Measurements from ENCODE around the gene FZD10.

DNA sequence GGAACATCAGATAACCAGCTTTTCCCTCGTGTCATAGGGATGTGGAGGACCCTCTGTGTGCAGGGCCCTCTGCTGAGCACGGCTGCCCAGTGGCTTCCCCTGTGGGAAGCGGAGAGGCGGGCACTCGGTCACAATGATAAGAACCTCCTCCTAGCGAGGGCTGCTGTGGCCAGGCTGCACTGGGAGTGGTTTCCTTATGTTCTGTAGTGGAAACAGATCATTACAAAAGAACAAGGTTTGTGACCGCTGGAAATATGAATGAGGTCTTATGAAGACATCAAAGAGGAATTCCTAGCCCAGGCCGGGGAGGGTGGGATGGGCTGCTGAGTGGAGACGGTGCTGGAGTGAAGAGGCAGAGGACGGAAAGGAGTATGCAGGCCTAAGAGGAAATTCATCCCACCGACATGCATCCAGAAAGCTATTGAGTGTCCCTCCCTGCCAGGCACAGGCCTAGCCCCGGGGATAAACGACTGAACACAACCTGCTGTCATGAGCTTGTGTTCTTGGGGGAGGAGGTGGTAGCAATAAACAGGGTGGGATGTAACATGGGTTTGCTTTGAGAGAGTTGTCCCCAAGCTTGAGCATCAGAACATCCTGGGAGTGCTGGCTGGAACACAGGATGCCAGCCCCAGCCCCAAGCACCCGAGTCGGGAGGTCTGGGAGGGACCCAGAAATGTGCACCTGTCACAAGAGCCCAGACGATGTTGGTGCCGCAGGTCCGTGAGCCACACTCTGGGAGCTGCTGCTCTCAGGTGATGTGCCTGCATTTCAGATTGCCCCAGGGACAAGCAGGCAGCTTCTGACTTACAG, 37.5 kb downstream of the FZD10 start:
- TF ChIP-seq, protein P1, sequence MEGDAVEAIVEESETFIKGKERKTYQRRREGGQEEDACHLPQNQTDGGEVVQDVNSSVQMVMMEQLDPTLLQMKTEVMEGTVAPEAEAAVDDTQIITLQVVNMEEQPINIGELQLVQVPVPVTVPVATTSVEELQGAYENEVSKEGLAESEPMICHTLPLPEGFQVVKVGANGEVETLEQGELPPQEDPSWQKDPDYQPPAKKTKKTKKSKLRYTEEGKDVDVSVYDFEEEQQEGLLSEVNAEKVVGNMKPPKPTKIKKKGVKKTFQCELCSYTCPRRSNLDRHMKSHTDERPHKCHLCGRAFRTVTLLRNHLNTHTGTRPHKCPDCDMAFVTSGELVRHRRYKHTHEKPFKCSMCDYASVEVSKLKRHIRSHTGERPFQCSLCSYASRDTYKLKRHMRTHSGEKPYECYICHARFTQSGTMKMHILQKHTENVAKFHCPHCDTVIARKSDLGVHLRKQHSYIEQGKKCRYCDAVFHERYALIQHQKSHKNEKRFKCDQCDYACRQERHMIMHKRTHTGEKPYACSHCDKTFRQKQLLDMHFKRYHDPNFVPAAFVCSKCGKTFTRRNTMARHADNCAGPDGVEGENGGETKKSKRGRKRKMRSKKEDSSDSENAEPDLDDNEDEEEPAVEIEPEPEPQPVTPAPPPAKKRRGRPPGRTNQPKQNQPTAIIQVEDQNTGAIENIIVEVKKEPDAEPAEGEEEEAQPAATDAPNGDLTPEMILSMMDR (IDR thresholded peaks at IDR 0.05; ENCODE audit: insufficient read depth, low read length): no peak
- TF ChIP-seq POLR2AphosphoS5 (IDR thresholded peaks at IDR 0.05; ENCODE audit: low read depth) (no peak), SPI1 (IDR thresholded peaks at IDR 0.05; ENCODE audit: borderline replicate concordance, low read depth) (no peak)
- TF ChIP-seq, protein P2, sequence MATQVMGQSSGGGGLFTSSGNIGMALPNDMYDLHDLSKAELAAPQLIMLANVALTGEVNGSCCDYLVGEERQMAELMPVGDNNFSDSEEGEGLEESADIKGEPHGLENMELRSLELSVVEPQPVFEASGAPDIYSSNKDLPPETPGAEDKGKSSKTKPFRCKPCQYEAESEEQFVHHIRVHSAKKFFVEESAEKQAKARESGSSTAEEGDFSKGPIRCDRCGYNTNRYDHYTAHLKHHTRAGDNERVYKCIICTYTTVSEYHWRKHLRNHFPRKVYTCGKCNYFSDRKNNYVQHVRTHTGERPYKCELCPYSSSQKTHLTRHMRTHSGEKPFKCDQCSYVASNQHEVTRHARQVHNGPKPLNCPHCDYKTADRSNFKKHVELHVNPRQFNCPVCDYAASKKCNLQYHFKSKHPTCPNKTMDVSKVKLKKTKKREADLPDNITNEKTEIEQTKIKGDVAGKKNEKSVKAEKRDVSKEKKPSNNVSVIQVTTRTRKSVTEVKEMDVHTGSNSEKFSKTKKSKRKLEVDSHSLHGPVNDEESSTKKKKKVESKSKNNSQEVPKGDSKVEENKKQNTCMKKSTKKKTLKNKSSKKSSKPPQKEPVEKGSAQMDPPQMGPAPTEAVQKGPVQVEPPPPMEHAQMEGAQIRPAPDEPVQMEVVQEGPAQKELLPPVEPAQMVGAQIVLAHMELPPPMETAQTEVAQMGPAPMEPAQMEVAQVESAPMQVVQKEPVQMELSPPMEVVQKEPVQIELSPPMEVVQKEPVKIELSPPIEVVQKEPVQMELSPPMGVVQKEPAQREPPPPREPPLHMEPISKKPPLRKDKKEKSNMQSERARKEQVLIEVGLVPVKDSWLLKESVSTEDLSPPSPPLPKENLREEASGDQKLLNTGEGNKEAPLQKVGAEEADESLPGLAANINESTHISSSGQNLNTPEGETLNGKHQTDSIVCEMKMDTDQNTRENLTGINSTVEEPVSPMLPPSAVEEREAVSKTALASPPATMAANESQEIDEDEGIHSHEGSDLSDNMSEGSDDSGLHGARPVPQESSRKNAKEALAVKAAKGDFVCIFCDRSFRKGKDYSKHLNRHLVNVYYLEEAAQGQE (IDR thresholded peaks at IDR 0.05; ENCODE audit: insufficient replicate concordance, low read depth): no peak

All from HL-60 (cell line).